Large intestine (tissue), 3 donors: ENCODE results near the gene PROSER1. TPM values are rescaled to one million over a fixed set of nuclear protein-coding genes. Genes with fewer than 3 reads are reported as not detected.

ENCODE experiments used
- DNase-seq, 2 donors: peaks; one replicate each; pipeline versions ENCODE4 v3.0.0 to v3.0.0-alpha.2; 2013
- H3K27ac ChIP-seq: one replicate; pipeline ENCODE4 v1.5.1; 2013; ENCODE audit warnings: low read length
- H3K27me3 ChIP-seq: 2 replicates; pipeline ENCODE4 v1.6.1; 2013; ENCODE audit warnings: low read length; ENCODE audit not compliant: control insufficient read depth, insufficient read depth
- H3K36me3 ChIP-seq: 2 replicates; pipeline ENCODE4 v1.6.1; 2013; ENCODE audit warnings: low read length; ENCODE audit not compliant: control insufficient read depth, insufficient read depth
- H3K4me1 ChIP-seq: one replicate; pipeline ENCODE4 v1.6.1; 2013; ENCODE audit warnings: low read length; ENCODE audit not compliant: control insufficient read depth, insufficient read depth
- H3K4me3 ChIP-seq: one replicate; pipeline ENCODE4 v1.5.1; 2013; ENCODE audit warnings: low read length
- H3K9me3 ChIP-seq: one replicate; pipeline ENCODE4 v1.6.1; 2013; ENCODE audit warnings: mild to moderate bottlenecking, low read depth, low read length, moderate library complexity; ENCODE audit not compliant: control insufficient read depth
- WGBS: methylation state at CpG from one replicate; pipeline ENCODE4 v1.1.5; 2013; ENCODE audit warnings: low lambda C conversion rate; ENCODE audit not compliant: insufficient coverage; 5-methylcytosine and 5-hydroxymethylcytosine counted together
- polyA plus RNA-seq: library from polyadenylated mRNA; unstranded; fragments of 120-200 nt; gene quantifications from one replicate; pipeline ENCODE4 v1.2.1, GENCODE V29; 2013

PROSER1 gene
- polyA plus RNA-seq, 1 donor = 43.2 TPM

DNA sequence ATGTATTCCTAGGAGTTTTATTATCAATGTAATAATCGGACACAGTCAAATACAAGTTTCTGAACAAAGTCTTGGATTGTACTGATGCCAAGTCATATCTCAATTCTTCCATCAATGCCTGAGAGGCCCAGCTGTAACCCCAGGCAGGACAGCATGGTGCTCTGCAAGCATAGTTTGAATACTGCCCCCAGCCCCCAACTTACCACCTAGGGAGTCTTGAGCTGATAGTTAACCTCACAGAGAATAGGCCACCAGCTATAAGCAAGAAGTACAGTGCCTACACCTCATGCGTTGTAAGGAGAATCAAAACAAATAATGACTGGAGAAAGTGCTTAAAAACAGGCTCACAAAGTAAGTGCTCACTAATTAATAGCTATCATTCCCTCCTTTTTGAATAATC is 2.7 kb downstream of the PROSER1 start:
- H3K27me3 ChIP-seq = no peaks in the 10 kb centered on the region
- peak in 1 of 2 donors; percentile 6 for DNase-seq
- peaks cover 9% of the 10 kb centered on the region for H3K36me3 ChIP-seq
- WGBS = 29% methylated on average over 1 of the region's 2 CpGs
- peaks cover 5% of the 10 kb centered on the region for H3K4me1 ChIP-seq
- H3K9me3 ChIP-seq = peaks cover 4% of the 10 kb centered on the region
- no peak overlapping the region for H3K27ac ChIP-seq
- H3K4me3 ChIP-seq = peak overlapping the region; percentile 93

DNA sequence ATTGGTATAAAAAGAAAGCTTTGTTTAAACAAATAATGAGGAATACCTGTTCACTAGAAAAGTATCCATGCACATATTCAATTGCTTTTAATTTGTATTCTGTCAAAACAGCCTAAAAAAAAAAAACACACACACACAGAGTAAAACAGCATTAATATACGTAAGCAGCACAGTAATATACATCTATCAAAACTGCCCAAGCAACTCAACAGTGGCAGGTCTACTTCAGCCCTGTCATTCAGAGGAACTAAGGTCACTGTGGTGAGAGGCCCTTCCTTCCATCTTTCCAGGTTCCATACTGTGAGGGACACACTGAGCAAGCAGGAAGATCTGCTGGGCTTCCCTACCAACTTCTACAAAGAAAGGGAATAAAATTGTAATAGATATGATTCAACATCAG is 3.8 kb downstream of the PROSER1 start:
- no peak overlapping the region for H3K4me3 ChIP-seq
- H3K9me3 ChIP-seq = no peaks in the 10 kb centered on the region
- WGBS = no CpG with 5 or more reads among the region's 1 CpG
- H3K4me1 ChIP-seq = peaks cover 3% of the 10 kb centered on the region
- H3K27me3 ChIP-seq = no peaks in the 10 kb centered on the region
- H3K36me3 ChIP-seq = peaks cover 10% of the 10 kb centered on the region
- DNase-seq = peak in 1 of 2 donors; percentile 7
- no peak overlapping the region for H3K27ac ChIP-seq

DNA sequence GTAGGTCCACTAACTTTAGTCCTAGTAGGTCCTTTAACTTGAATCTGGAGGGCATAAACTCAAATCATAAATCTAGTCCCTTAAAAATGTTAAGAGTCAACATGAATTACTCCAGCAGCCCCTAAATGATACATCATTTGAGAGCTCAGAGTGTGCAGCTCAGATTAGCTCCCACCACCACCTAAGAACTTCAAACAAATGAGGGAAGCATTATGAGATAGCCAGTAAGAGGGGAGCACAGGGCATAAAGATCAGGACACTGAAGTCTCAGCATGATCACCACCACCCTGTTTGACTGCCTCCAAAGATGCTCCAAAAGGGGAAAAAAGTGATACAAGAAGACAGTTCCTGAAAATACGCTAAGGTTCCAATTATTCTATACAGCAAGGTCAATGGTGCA is 5.7 kb downstream of the PROSER1 start:
- H3K4me1 ChIP-seq = peaks cover 3% of the 10 kb centered on the region
- no peaks in the 10 kb centered on the region for H3K9me3 ChIP-seq
- WGBS = 100% methylated on average over 1 of the region's 1 CpG
- H3K4me3 ChIP-seq = no peak overlapping the region
- H3K36me3 ChIP-seq = peaks cover 18% of the 10 kb centered on the region
- DNase-seq = no peak
- no peak overlapping the region for H3K27ac ChIP-seq
- H3K27me3 ChIP-seq = no peaks in the 10 kb centered on the region

DNA sequence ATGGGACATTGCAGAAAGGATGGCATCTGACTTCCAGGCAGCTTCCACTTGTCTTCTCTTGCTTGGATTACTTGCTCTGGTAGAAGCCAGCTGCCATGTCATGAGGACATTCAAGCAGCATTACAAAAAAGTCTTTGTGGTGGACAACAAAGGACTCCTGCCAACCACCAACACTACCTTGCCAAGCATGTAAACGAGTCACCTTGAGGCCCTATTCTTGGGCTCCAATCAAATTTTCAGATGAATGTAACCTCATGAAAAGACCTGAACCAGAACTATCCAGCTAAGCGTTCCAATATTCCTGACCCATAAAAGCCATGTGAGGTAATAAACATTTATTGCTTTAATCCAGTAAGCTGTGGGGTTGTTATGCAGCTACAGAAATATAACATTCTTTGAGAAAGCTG is 12.5 kb downstream of the PROSER1 start:
- DNase-seq = peak in 1 of 2 donors; percentile 64
- H3K36me3 ChIP-seq = peaks cover 33% of the 10 kb centered on the region
- H3K27ac ChIP-seq = peak overlapping the region; percentile 73
- peaks cover 22% of the 10 kb centered on the region for H3K4me1 ChIP-seq
- H3K9me3 ChIP-seq = no peaks in the 10 kb centered on the region
- no peaks in the 10 kb centered on the region for H3K27me3 ChIP-seq
- no peak overlapping the region for H3K4me3 ChIP-seq
- WGBS = no CpG with 5 or more reads among the region's 2 CpGs

DNA sequence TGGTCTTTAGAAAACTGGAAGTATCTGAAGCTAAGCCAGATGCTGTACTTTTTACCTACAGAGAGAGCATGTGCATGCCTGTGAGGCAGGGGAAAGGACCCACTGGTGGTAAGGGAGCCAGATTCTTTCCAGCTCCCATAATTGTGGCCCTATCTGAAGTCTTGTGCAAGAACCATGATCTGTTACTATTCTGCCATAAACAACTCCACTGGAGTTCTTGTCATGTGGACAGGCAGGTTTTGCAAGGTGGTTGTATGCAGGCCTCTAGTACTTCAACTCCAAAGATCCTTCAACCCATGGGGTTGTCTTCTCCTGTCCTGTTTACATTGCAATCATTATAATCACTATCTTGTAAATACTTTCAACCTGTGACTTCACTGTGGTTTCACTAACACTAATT is 14.1 kb downstream of the PROSER1 start:
- DNase-seq = peak; percentile 84 to 91
- H3K27ac ChIP-seq = peak overlapping the region; percentile 73
- H3K36me3 ChIP-seq = peaks cover 30% of the 10 kb centered on the region
- H3K27me3 ChIP-seq = no peaks in the 10 kb centered on the region
- peaks cover 22% of the 10 kb centered on the region for H3K4me1 ChIP-seq
- H3K9me3 ChIP-seq = no peaks in the 10 kb centered on the region
- H3K4me3 ChIP-seq = no peak overlapping the region

DNA sequence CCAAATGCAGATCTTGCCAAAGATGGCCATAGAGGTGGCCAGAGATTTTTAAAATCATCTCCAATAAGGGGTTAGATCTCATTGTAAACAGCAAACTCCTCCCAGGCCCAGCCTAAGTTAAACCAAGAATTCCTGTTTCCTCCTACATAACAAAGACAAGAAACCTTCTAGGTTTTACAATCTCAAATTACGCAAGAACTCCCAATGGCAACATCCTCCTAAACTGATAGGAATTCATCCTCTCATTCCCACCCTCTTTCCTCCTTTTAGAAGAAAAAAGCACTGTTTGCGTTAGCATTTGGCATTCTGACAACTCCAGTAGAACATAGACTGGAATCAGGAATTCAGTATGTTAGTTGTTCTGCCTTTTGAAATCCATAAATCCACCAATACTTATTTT is 14.6 kb downstream of the PROSER1 start:
- Histone ChIP-seq H3K27ac (peak overlapping the region; percentile 63), H3K4me1 (peaks cover 22% of the 10 kb centered on the region)
- WGBS = 83% methylated on average over 1 of the region's 2 CpGs

DNA sequence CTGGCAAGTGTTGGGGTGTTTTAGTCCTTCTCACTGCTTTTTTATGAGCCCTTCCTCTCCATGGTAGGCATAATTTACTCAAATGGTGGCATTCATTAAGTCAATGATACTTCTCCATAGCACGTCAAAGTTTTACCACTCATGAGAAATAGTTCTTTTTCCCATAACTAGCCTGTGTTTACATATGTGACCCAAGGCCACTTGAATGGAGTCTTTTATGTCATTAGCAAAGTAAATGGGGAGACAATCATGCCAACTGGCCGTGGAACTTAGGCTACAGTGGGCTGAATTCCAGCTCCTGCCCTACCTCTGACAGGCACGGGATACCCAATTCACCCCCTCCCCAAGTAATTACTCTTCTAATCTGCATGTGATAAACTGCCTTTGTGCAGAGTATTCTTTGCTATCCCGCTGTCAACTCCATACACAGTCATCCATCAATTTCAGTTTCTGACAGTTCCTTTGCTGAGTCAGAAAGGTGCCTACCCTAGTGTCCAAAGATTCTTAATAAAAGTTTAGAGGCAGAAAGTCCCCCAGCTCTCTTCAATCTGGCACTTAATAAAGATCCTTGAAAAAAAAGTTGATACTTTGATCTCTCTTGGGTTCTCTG is 16.9 kb downstream of the PROSER1 start:
- Histone ChIP-seq H3K36me3 (peaks cover 31% of the 10 kb centered on the region), H3K27ac (no peak overlapping the region), H3K4me1 (peaks cover 20% of the 10 kb centered on the region), H3K9me3 (no peaks in the 10 kb centered on the region), H3K4me3 (no peak overlapping the region), H3K27me3 (no peaks in the 10 kb centered on the region)
- DNase-seq = no peak
- no CpG with 5 or more reads among the region's 4 CpGs for WGBS

More for the DNA sequence above, 14.6 kb downstream of the PROSER1 start:
- Histone ChIP-seq H3K9me3 (no peaks in the 10 kb centered on the region), H3K4me3 (no peak overlapping the region), H3K27me3 (no peaks in the 10 kb centered on the region), H3K36me3 (peaks cover 30% of the 10 kb centered on the region)
- DNase-seq = no peak

DNA sequence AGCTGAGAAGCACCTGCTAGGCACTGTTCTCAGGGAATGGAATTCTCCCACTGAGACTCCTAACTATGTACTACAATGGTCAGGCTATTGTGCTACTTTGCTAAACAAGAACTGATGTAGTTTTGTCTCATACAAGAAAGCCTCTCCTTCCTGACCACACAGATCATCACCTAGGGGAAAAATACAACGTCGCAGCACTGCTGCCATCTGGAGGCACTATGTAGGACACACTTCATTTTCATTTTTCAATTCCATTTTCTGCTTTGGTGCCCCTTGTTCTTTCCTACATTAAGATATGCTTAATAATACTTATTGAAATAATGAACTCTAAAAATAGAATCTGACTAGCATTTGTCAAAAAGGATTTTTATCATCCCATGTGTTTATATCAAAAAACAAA is 21.1 kb downstream of the PROSER1 start:
- WGBS = no CpG with 5 or more reads among the region's 2 CpGs
- H3K9me3 ChIP-seq = no peaks in the 10 kb centered on the region
- no peaks in the 10 kb centered on the region for H3K27me3 ChIP-seq
- peaks cover 54% of the 10 kb centered on the region for H3K36me3 ChIP-seq
- H3K4me1 ChIP-seq = no peaks in the 10 kb centered on the region
- H3K4me3 ChIP-seq = no peak overlapping the region
- DNase-seq = peak in 1 of 2 donors; percentile 17
- no peak overlapping the region for H3K27ac ChIP-seq

DNA sequence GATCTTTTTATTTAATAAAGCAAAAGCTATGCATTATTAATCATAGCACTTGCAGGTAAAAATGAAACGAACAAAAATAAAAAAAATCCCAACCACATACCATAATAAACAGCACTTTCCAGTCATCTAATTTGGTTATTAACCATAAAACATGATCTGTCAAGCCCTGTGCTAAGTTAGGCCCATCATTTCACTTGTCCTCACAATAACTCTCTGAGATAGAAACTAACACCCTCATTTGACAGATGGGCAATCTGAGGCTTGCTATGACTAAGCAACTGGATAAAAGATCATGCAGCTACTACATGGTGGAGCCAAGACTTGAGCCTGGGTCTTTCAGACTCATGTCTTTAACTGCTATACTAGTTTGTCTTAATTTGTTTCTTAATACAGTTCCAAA is 21.8 kb downstream of the PROSER1 start:
- DNase-seq = no peak
- peaks cover 3% of the 10 kb centered on the region for H3K4me1 ChIP-seq
- H3K4me3 ChIP-seq = no peak overlapping the region
- peaks cover 52% of the 10 kb centered on the region for H3K36me3 ChIP-seq
- 86% methylated on average over 1 of the region's 1 CpG for WGBS
- H3K27ac ChIP-seq = no peak overlapping the region
- H3K27me3 ChIP-seq = no peaks in the 10 kb centered on the region
- no peaks in the 10 kb centered on the region for H3K9me3 ChIP-seq

DNA sequence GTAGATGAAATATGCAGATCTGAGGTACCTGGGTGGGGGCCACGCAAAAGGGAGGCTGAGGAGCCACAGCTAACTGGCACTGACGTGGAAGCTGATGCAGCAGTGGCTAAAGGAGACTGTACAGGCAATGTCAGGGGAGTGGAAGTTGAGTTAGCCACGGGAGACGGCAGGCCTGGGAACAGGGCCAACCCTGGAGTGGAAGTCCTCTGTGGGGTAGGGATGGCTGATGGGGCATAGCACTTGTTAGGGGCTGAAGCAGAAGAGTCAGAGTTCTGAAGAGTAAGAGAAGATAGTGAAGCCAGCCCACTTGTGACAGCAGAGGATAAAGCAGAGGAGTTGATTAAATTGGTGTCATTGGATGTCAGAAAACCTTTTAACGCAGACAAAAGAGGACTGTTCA is 24.4 kb downstream of the PROSER1 start:
- Histone ChIP-seq H3K36me3 (peaks cover 53% of the 10 kb centered on the region), H3K9me3 (no peaks in the 10 kb centered on the region), H3K4me3 (no peak overlapping the region), H3K4me1 (peaks cover 3% of the 10 kb centered on the region), H3K27ac (no peak overlapping the region), H3K27me3 (no peaks in the 10 kb centered on the region)
- 76% methylated on average over 3 of the region's 5 CpGs for whole genome bisulfite sequencing
- no peak for DNase-seq

DNA sequence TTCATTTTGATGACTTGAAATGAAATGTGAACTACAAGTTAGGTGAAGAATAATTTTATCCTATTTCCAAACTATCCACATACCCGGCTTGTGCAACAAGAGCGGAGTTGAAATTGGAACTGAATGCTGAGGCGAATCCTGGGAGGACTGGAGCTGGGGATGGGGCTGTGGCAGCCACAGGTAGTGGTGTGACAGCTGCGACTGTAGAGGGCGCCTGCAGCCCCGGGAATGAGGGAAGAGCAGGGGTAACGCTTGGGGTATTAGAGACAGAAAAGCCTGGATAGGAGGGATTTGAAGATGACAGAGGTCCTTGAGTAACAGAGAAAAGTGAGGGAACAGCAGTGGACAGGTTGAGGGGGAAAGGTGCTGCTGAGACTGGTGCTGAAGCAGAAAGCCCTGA is 25.3 kb downstream of the PROSER1 start:
- 67% methylated on average over 4 of the region's 7 CpGs for WGBS
- Histone ChIP-seq H3K4me3 (no peak overlapping the region), H3K4me1 (peaks cover 3% of the 10 kb centered on the region), H3K9me3 (no peaks in the 10 kb centered on the region), H3K27ac (no peak overlapping the region), H3K27me3 (no peaks in the 10 kb centered on the region), H3K36me3 (peaks cover 47% of the 10 kb centered on the region)
- DNase-seq = no peak
